Breast epithelium (tissue), 3 donors: ENCODE results near the gene CMSS1.

Experiments
- CTCF ChIP-seq, 3 donors: fragments of 450-650 bp; IDR thresholded peaks; one replicate each; pipeline ENCODE4 v1.5.1; 2016 to 2017; ENCODE audit warnings: antibody characterized with exemption in 3 of 3, mild to moderate bottlenecking in 3 of 3, moderate library complexity in 3 of 3
- POLR2AphosphoS5 ChIP-seq, 3 donors: sonication (generic); formaldehyde crosslinking; IDR thresholded peaks; one replicate each; pipeline ENCODE4 v1.6.1; 2017; ENCODE audit warnings: antibody characterized with exemption in 3 of 3

- TF ChIP-seq CTCF (IDR thresholded peaks at IDR 0.05): no peak
- no peak for TF ChIP-seq POLR2AphosphoS5 (IDR thresholded peaks at IDR 0.05)
Observed at GRCh38 chr3:99883693-99884092, 66.0 kb downstream of the CMSS1 start.
